ENCODE results near the gene USP20.

GRCh38 chr9:129884220-129885017, 49.2 kb downstream of the USP20 start:
- TF ChIP-seq EZH2 (IDR thresholded peaks at IDR 0.05): no peak
- TF ChIP-seq, protein P1, sequence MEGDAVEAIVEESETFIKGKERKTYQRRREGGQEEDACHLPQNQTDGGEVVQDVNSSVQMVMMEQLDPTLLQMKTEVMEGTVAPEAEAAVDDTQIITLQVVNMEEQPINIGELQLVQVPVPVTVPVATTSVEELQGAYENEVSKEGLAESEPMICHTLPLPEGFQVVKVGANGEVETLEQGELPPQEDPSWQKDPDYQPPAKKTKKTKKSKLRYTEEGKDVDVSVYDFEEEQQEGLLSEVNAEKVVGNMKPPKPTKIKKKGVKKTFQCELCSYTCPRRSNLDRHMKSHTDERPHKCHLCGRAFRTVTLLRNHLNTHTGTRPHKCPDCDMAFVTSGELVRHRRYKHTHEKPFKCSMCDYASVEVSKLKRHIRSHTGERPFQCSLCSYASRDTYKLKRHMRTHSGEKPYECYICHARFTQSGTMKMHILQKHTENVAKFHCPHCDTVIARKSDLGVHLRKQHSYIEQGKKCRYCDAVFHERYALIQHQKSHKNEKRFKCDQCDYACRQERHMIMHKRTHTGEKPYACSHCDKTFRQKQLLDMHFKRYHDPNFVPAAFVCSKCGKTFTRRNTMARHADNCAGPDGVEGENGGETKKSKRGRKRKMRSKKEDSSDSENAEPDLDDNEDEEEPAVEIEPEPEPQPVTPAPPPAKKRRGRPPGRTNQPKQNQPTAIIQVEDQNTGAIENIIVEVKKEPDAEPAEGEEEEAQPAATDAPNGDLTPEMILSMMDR (IDR thresholded peaks at IDR 0.05): no peak

Measured in neural progenitor cell (in vitro differentiated cells).